HepG2 (cell line): Measurements from ENCODE around the gene RAB40C. TPM values are rescaled to one million over a fixed set of nuclear protein-coding genes. Genes with fewer than 3 reads are reported as not detected.
A peak's percentile ranks its signal among the peaks of the same experiment; 100 is the strongest.

Experiments used
- AGO1 ChIP-seq: fragments of 200-400 bp; formaldehyde crosslinking; IDR thresholded peaks from 2 replicates; pipeline ENCODE4 v1.6.1; 2017; ENCODE audit warnings: mild to moderate bottlenecking, low read depth, low read length, moderate library complexity; ENCODE audit not compliant: poor library complexity, severe bottlenecking
- ARNTL ChIP-seq: sonication (generic); formaldehyde crosslinking; IDR thresholded peaks from 2 replicates; pipeline ENCODE4 v1.4.0; 2020; ENCODE audit warnings: mild to moderate bottlenecking, missing genetic modification reagents
- CREB3 ChIP-seq: sonication (generic); formaldehyde crosslinking; IDR thresholded peaks from 2 replicates; pipeline ENCODE4 v1.5.0; 2020; ENCODE audit warnings: missing genetic modification reagents
- EEA1 ChIP-seq: sonication (generic); formaldehyde crosslinking; IDR thresholded peaks from 2 replicates; pipeline ENCODE4 v1.5.1; 2020; ENCODE audit warnings: mild to moderate bottlenecking, missing genetic modification reagents, borderline replicate concordance
- KMT2B ChIP-seq: IDR thresholded peaks from 2 replicates; pipeline ENCODE4 v1.6.1; 2016; ENCODE audit warnings: missing genetic modification reagents, missing compliant biosample characterization
- MATR3 ChIP-seq: sonication (generic); formaldehyde crosslinking; IDR thresholded peaks from 2 replicates; pipeline ENCODE4 v1.4.0; 2020; ENCODE audit warnings: missing genetic modification reagents
- MEIS1 ChIP-seq: sonication (generic); formaldehyde crosslinking; IDR thresholded peaks from 2 replicates; pipeline ENCODE4 v1.9.0; 2021; ENCODE audit warnings: mild to moderate bottlenecking, missing genetic modification reagents, moderate library complexity, borderline replicate concordance
- MTF1 ChIP-seq: sonication (generic); formaldehyde crosslinking; IDR thresholded peaks from 2 replicates; pipeline ENCODE4 v1.5.0; 2020; ENCODE audit warnings: missing genetic modification reagents
- PATZ1 ChIP-seq: sonication (generic); formaldehyde crosslinking; IDR thresholded peaks from 2 replicates; pipeline ENCODE4 v1.4.0; 2020; ENCODE audit warnings: missing genetic modification reagents
- RBFOX2 ChIP-seq: fragments of 200-400 bp; formaldehyde crosslinking; IDR thresholded peaks from 2 replicates; pipeline ENCODE4 v1.6.1; 2017; ENCODE audit warnings: low read depth, mild to moderate bottlenecking, low read length
- RXRB ChIP-seq: IDR thresholded peaks from 2 replicates; pipeline ENCODE4 v1.6.1; 2016; ENCODE audit warnings: borderline replicate concordance, missing genetic modification reagents, missing compliant biosample characterization
- SOX6 ChIP-seq, 2 experiments: fragments of 450-650 bp in 1 of 2; sonication (generic) in 1 of 2; formaldehyde crosslinking in 1 of 2; IDR thresholded peaks; 2 replicates each; pipeline versions ENCODE4 v1.4.0 to v1.6.1; 2017 to 2020; ENCODE audit warnings: antibody characterized with exemption in 1 of 2, mild to moderate bottlenecking in 1 of 2, missing genetic modification reagents in 1 of 2
- SP4 ChIP-seq: sonication (generic); formaldehyde crosslinking; IDR thresholded peaks from 2 replicates; pipeline ENCODE4 v1.8.1; 2023; ENCODE audit warnings: mild to moderate bottlenecking, missing genetic modification reagents
- TBX2 ChIP-seq: sonication (generic); formaldehyde crosslinking; IDR thresholded peaks from 2 replicates; pipeline ENCODE4 v1.5.0; 2020; ENCODE audit warnings: missing genetic modification reagents, mild to moderate bottlenecking, borderline replicate concordance
- WIZ ChIP-seq: sonication (generic); formaldehyde crosslinking; IDR thresholded peaks from 2 replicates; pipeline ENCODE4 v1.5.1; 2020; ENCODE audit warnings: mild to moderate bottlenecking, missing genetic modification reagents
- YEATS2 ChIP-seq: sonication (generic); formaldehyde crosslinking; IDR thresholded peaks from 2 replicates; pipeline ENCODE4 v1.4.0; 2020; ENCODE audit warnings: missing genetic modification reagents, borderline replicate concordance
- ZNF207 ChIP-seq: fragments of 450-650 bp; IDR thresholded peaks from 2 replicates; pipeline ENCODE4 v1.6.1; 2016; ENCODE audit warnings: antibody characterized with exemption, borderline replicate concordance
- ZNF251 ChIP-seq: sonication (generic); formaldehyde crosslinking; IDR thresholded peaks from 2 replicates; pipeline ENCODE4 v1.9.0; 2021; ENCODE audit warnings: mild to moderate bottlenecking, missing genetic modification reagents
- ZNF816 ChIP-seq: sonication (generic); formaldehyde crosslinking; IDR thresholded peaks from 2 replicates; pipeline ENCODE4 v1.8.0; 2022; ENCODE audit warnings: missing genetic modification reagents, mild to moderate bottlenecking, borderline replicate concordance
- ZSCAN25 ChIP-seq: sonication (generic); formaldehyde crosslinking; IDR thresholded peaks from 2 replicates; pipeline ENCODE4 v1.8.0; 2022; ENCODE audit warnings: mild to moderate bottlenecking, missing genetic modification reagents
- ZSCAN31 ChIP-seq: sonication (generic); formaldehyde crosslinking; IDR thresholded peaks from 2 replicates; pipeline ENCODE4 v1.5.0; 2020; ENCODE audit warnings: low read depth, mild to moderate bottlenecking, missing genetic modification reagents
- polyA plus RNA-seq, 8 experiments: library from polyadenylated mRNA; depleted of rRNA in 3 of 8; stranded (reverse) in 7 of 8; unstranded in 1 of 8; fragments of >200 nt; fragmentation: Illumina TruSeq in 4 of 8; extraction: Trizol in 4 of 8; gene quantifications; 2 replicates each; pipeline versions ENCODE4 v1.2.1 to v1.2.3, GENCODE V29; 2011 to 2016; ENCODE audit warnings: low read depth in 4 of 8, missing spikeins in 1 of 8, mixed read lengths in 1 of 8; ENCODE audit not compliant: insufficient read depth in 1 of 8
- total RNA-seq, 5 experiments: library from RNA; depleted of rRNA; stranded (reverse); fragments of >200 nt; fragmentation: Illumina TruSeq; extraction: Trizol; gene quantifications; 2 replicates each; pipeline ENCODE4 v1.2.3, GENCODE V29; 2016; ENCODE audit warnings: low read depth in 1 of 5
- TF ChIP-seq, protein P1 (sequence below): sonication (generic); formaldehyde crosslinking; IDR thresholded peaks from 2 replicates; pipeline ENCODE4 v1.4.0; 2020; ENCODE audit warnings: missing genetic modification reagents, mild to moderate bottlenecking, borderline replicate concordance
- TF ChIP-seq, protein P2 (sequence below): sonication (generic); formaldehyde crosslinking; IDR thresholded peaks from 2 replicates; pipeline ENCODE4 v1.4.0; 2020; ENCODE audit warnings: mild to moderate bottlenecking, missing genetic modification reagents

Gene RAB40C
- total and polyA plus RNA-seq, 2 of the 13 experiments (the other 11 are each of a cell fraction or from before 2014, with no cell fraction given): 7.7 to 11.5 TPM

GRCh38 chr16:667780-668518 lies 78.1 kb downstream of the RAB40C start, which contains the start of gene RHOT2 (continued):
- TF ChIP-seq, protein P1, sequence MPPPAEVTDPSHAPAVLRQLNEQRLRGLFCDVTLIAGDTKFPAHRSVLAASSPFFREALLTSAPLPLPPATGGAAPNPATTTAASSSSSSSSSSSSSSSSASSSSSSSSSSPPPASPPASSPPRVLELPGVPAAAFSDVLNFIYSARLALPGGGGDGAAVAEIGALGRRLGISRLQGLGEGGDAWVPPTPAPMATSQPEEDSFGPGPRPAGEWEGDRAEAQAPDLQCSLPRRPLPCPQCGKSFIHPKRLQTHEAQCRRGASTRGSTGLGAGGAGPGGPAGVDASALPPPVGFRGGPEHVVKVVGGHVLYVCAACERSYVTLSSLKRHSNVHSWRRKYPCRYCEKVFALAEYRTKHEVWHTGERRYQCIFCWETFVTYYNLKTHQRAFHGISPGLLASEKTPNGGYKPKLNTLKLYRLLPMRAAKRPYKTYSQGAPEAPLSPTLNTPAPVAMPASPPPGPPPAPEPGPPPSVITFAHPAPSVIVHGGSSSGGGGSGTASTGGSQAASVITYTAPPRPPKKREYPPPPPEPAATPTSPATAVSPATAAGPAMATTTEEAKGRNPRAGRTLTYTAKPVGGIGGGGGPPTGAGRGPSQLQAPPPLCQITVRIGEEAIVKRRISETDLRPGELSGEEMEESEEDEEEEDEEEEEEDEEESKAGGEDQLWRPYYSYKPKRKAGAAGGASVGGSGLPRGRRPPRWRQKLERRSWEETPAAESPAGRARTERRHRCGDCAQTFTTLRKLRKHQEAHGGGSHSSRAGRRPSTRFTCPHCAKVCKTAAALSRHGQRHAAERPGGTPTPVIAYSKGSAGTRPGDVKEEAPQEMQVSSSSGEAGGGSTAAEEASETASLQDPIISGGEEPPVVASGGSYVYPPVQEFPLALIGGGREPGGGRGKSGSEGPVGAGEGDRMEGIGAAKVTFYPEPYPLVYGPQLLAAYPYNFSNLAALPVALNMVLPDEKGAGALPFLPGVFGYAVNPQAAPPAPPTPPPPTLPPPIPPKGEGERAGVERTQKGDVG (CRISPR knock-in tag): no peak
- TF ChIP-seq, protein P2, sequence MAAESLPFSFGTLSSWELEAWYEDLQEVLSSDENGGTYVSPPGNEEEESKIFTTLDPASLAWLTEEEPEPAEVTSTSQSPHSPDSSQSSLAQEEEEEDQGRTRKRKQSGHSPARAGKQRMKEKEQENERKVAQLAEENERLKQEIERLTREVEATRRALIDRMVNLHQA (CRISPR knock-in tag): no peak
- TF ChIP-seq AGO1: no peak
- TF ChIP-seq EEA1 (CRISPR knock-in tag): peak; percentile 38; the same call in 1 of the 2 replicates
- no peak for TF ChIP-seq ZNF816
- peak; percentile 90 for TF ChIP-seq PATZ1
- no peak for TF ChIP-seq WIZ (CRISPR knock-in tag)
- TF ChIP-seq MTF1 (CRISPR knock-in tag): 0 out of 2 replicates have a peak, but pooled peaks have one; percentile 80
- no peak for TF ChIP-seq MEIS1 (CRISPR knock-in tag)
- peak; percentile 42 for TF ChIP-seq KMT2B (CRISPR knock-in tag)
- TF ChIP-seq ZSCAN31 (CRISPR knock-in tag): peak; percentile 44; the same call in 1 of the 2 replicates
- peak; percentile 91 for TF ChIP-seq ZSCAN25 (CRISPR knock-in tag)
- TF ChIP-seq CREB3 (CRISPR knock-in tag): 0 out of 2 replicates have a peak, but pooled peaks have one; percentile 39
- TF ChIP-seq TBX2 (CRISPR knock-in tag): peak; percentile 21; the same call in 1 of the 2 replicates
- TF ChIP-seq SOX6 (IDR thresholded peaks at IDR 0.05): no peak
- no peak for TF ChIP-seq SOX6 (CRISPR knock-in tag; IDR thresholded peaks at IDR 0.05)
- TF ChIP-seq RBFOX2: peak; percentile 84
- no peak for TF ChIP-seq ZNF251 (CRISPR knock-in tag)
- no peak for TF ChIP-seq ZNF207
- peak; percentile 57 for TF ChIP-seq ARNTL (CRISPR knock-in tag)
- TF ChIP-seq RXRB (CRISPR knock-in tag): peak; percentile 62
- TF ChIP-seq YEATS2: peak; percentile 66
- TF ChIP-seq MATR3 (CRISPR knock-in tag): no peak
- peak; percentile 78; the same call in 1 of the 2 replicates for TF ChIP-seq SP4 (CRISPR knock-in tag)
